Adrenal gland (tissue), 12 donors: ENCODE data around the gene PRSS33. TPM values are rescaled to one million over a fixed set of nuclear protein-coding genes. Genes with fewer than 3 reads are reported as not detected.

Source experiments
- DNase-seq, 7 donors: peaks; one replicate each; pipeline ENCODE4 v3.0.0-alpha.2; 2019 to 2020
- H3K27ac ChIP-seq, 5 donors: fragments of 200-600 bp; sonication (generic) in 4 of 5; 1 replicate in 3 of 5; 2 replicates in 2 of 5; pipeline versions ENCODE4 v1.5.1 to v1.8.0; 2016 to 2020; ENCODE audit warnings: mild to moderate bottlenecking in 1 of 5
- H3K27me3 ChIP-seq: fragments of 200-600 bp; 2 replicates; pipeline ENCODE4 v1.8.0; 2021
- H3K36me3 ChIP-seq, 2 donors: fragments of 200-600 bp; replicated peaks in 1 of 2; 1 replicate in 1 of 2; 2 replicates in 1 of 2; pipeline versions ENCODE4 v1.5.1 to v1.8.0; 2018 to 2022
- H3K4me1 ChIP-seq, 2 donors: fragments of 200-600 bp; replicated peaks in 1 of 2; 1 replicate in 1 of 2; 2 replicates in 1 of 2; pipeline versions ENCODE4 v1.5.1 to v1.8.0; 2018 to 2021
- H3K4me3 ChIP-seq, 4 donors: fragments of 200-600 bp; sonication (generic) in 3 of 4; one replicate each; pipeline ENCODE4 v1.5.1; 2016 to 2018
- H3K9me3 ChIP-seq, 3 donors: fragments of 200-600 bp; sonication (generic) in 1 of 3; replicated peaks in 1 of 3; 1 replicate in 2 of 3; 2 replicates in 1 of 3; pipeline versions ENCODE4 v1.5.1 to v1.8.0; 2016 to 2021
- POLR2A ChIP-seq, 2 donors: fragments of 450-650 bp; IDR thresholded peaks; one replicate each; pipeline ENCODE4 v1.6.1; 2017; ENCODE audit warnings: antibody characterized with exemption in 2 of 2, mild to moderate bottlenecking in 2 of 2, moderate library complexity in 1 of 2
- WGBS, 4 donors: extraction: QIAGEN DNeasy Blood & Tissue Kit in 2 of 4; methylation state at CpG; one replicate each; pipeline versions ENCODE4 v1.1.5 to v1.1.7; 2013 to 2017; 5-methylcytosine and 5-hydroxymethylcytosine counted together
- intact Hi-C, 2 donors: fragments of 100-400 bp; cut with DNase I; formaldehyde crosslinking; loops; one replicate each; pipeline versions ENCODE4 v1.14.1 to v1.15.0; 2022 to 2023
- polyA plus RNA-seq, 3 donors: library from polyadenylated mRNA; stranded (reverse); fragments of 200-250 nt in 2 of 3; fragments of 350-450 nt in 1 of 3; fragmentation: Illumina TruSeq in 1 of 3; extraction: RNeasy Lipid Tissue Mini Kit (QIAGEN cat#74804) in 1 of 3; gene quantifications; one replicate each; pipeline ENCODE4 v1.2.3, GENCODE V29; 2013 to 2014
- total RNA-seq, 9 donors: library from RNA; depleted of rRNA in 4 of 9; stranded (reverse); fragments of >200 nt in 4 of 9; fragments of 120-200 nt in 1 of 9; fragmentation: NEBNext Ultra II Directional in 1 of 9; extraction: Animal tissue kit (Norgen Biotek cat#: 25700) in 1 of 9; gene quantifications; one replicate each; pipeline versions ENCODE4 v1.1.0 to v1.2.4, GENCODE V29; 2013 to 2023
- TF ChIP-seq, protein P1 (sequence below), 6 experiments: fragments of 450-650 bp in 4 of 6; fragments of 200-600 bp in 2 of 6; sonication (generic) in 1 of 6; IDR thresholded peaks; 1 replicate in 5 of 6; 2 replicates in 1 of 6; pipeline versions ENCODE4 v1.5.1 to v1.8.0; 2016 to 2021; ENCODE audit warnings: antibody characterized with exemption in 6 of 6, mild to moderate bottlenecking in 2 of 6, moderate library complexity in 1 of 6
- donor health status: healthy with polysubstance abuse.
- donor health status: Bipolar disorder and iron deficiency.
- donor health status: DM: yes; HTN: yes; CAD: no.
- donor health status: DM: no; HTN: no; CAD: no.
- donor health status: DM: no; HTN: no; CAD: no.
- donor health status: DM: yes; HTN: yes; CAD: no.

Gene PRSS33
- total and polyA plus RNA-seq, 12 donors: not detected

DNA sequence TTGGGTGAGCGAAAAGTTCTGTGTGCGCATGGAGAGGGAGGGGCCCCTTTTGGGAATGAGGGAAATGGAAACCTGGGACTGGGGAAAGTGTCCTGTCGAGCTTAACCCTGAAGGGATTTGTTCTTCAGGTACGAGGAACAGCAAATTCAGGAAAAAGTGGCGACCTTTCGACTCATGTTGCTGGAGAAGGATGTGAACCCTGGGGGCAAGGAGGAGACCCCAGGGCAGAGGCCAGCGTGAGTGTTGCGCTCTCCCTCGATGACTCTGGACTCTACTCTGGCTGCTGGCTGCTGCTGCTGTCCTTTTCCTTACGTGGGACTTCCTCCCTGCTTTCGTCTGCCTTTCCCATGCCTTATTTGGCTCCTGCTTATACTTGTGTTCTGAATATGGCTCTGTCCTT, 30.0 kb downstream of the PRSS33 start:
- Histone ChIP-seq H3K36me3 (peaks cover 0 to 55% of the 10 kb centered on the region in 2 donors), H3K4me1 (peaks cover 24 to 29% of the 10 kb centered on the region in 2 donors), H3K27me3 (no peaks in the 10 kb centered on the region), H3K27ac (no peak overlapping the region), H3K9me3 (no peaks in the 10 kb centered on the region), H3K4me3 (no peak overlapping the region)
- DNase-seq: no peak
- 74 to 82% (median 78%) methylated on average over 11 of the region's 11 CpGs for WGBS, 4 donors
- intact Hi-C loops: no loop called here
- TF ChIP-seq POLR2A (IDR thresholded peaks at IDR 0.05): no peak
- TF ChIP-seq, protein P1, sequence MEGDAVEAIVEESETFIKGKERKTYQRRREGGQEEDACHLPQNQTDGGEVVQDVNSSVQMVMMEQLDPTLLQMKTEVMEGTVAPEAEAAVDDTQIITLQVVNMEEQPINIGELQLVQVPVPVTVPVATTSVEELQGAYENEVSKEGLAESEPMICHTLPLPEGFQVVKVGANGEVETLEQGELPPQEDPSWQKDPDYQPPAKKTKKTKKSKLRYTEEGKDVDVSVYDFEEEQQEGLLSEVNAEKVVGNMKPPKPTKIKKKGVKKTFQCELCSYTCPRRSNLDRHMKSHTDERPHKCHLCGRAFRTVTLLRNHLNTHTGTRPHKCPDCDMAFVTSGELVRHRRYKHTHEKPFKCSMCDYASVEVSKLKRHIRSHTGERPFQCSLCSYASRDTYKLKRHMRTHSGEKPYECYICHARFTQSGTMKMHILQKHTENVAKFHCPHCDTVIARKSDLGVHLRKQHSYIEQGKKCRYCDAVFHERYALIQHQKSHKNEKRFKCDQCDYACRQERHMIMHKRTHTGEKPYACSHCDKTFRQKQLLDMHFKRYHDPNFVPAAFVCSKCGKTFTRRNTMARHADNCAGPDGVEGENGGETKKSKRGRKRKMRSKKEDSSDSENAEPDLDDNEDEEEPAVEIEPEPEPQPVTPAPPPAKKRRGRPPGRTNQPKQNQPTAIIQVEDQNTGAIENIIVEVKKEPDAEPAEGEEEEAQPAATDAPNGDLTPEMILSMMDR (IDR thresholded peaks at IDR 0.05): no peak

DNA sequence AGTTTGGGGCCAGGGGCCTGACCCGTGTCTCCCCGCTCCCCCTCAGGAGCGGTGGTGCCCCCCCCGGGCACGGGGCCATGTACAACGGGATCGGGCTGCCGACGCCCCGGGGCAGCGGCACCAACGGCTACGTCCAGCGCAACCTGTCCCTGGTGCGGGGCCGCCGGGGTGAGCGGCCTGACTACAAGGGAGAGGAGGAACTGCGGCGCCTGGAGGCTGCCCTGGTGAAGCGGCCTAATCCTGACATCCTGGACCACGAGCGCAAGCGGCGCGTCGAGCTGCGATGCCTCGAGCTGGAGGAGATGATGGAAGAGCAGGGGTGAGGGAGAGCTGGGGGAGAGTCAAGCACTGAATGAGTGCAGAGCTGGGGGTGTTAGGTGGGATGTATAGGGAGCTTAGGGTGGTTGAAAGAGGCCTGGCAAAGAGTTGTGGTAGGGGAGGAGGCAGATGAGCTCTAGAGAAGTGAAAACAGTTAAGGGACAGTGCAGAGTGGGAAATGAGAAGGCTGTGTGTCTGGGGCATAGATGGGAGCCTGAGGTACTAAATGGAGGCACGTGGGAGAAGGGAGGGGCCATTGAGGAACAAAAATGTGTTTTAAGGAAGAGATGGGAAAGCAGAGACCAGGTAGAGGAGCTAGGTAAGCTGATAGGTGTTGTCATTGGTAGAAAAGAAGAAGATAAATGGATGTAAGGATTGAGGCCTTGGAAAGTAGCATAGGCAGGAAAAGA, 30.9 kb downstream of the PRSS33 start:
- Histone ChIP-seq H3K36me3 (peaks cover 0 to 46% of the 10 kb centered on the region in 2 donors), H3K27me3 (no peaks in the 10 kb centered on the region), H3K9me3 (no peaks in the 10 kb centered on the region), H3K4me1 (peaks cover 30 to 36% of the 10 kb centered on the region in 2 donors), H3K27ac (no peak overlapping the region), H3K4me3 (no peak overlapping the region)
- DNase-seq: peak in 1 of 7 donors; percentile 26
- TF ChIP-seq POLR2A (IDR thresholded peaks at IDR 0.05): no peak
- TF ChIP-seq, protein P1 (IDR thresholded peaks at IDR 0.05): no peak
- 79 to 90% (median 85%) methylated on average over 22 to 30 of the region's 30 CpGs for WGBS, 4 donors
- intact Hi-C loops: no loop called here

DNA sequence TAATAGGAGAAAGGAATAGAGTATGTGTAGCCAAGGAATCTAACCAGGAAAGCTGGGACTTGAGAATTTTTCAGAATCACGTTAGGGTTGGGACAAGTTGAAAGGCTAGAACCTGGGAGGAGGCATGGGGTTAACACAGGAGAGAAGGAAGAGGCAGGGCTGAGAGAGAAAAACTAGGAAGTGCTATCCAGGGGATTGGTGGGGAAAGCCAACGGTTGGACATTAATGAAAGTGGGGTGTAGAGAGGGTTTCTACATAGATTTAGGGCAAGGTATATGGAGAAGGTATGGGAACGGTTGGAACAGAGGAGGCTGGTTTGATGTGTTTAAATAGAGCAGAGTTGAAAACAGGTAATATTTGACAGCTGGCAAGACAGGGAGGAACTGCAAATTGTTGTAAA, 32.2 kb downstream of the PRSS33 start:
- H3K4me1 ChIP-seq: peaks cover 30 to 38% of the 10 kb centered on the region in 2 donors
- H3K27ac ChIP-seq: peak overlapping the region in 1 of 5 donors; percentile 98

DNA sequence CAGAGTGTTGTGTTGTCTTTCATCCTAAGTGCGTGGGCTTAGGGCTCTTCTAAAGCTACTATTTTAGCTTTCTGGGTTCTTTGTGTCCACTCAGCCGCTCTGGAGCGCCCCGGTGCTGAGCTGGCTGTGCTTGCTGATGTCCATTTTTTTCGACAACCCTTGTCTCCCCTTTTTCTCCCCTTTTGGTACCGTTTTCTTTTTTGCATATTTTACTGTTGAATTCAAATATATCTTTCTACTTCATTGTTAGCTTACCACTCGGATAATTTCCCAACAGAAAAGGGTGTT, 33.7 kb downstream of the PRSS33 start:
- intact Hi-C loops: no loop called here
- H3K9me3 ChIP-seq: no peaks in the 10 kb centered on the region
- H3K36me3 ChIP-seq: peaks cover 0 to 19% of the 10 kb centered on the region in 2 donors
- 0 to 2% (median 1%) methylated on average over 7 of the region's 7 CpGs for WGBS, 4 donors
- no peak for DNase-seq
- no peaks in the 10 kb centered on the region for H3K27me3 ChIP-seq
- peaks cover 30 to 38% of the 10 kb centered on the region in 2 donors for H3K4me1 ChIP-seq
- TF ChIP-seq POLR2A (IDR thresholded peaks at IDR 0.05): no peak
- TF ChIP-seq, protein P1 (IDR thresholded peaks at IDR 0.05): no peak
- H3K27ac ChIP-seq: peak overlapping the region; percentile 94 to 99 (median 99)
- peak overlapping the region; percentile 65 to 86 (median 76) for H3K4me3 ChIP-seq

More for the DNA sequence above, 32.2 kb downstream of the PRSS33 start:
- Histone ChIP-seq H3K27me3 (no peaks in the 10 kb centered on the region), H3K4me3 (peak overlapping the region in 1 of 4 donors; percentile 86), H3K9me3 (no peaks in the 10 kb centered on the region), H3K36me3 (peaks cover 0 to 34% of the 10 kb centered on the region in 2 donors)
- no peak for DNase-seq
- intact Hi-C loops: no loop called here
- no peak for TF ChIP-seq POLR2A (IDR thresholded peaks at IDR 0.05)
- TF ChIP-seq, protein P1 (IDR thresholded peaks at IDR 0.05): no peak
- WGBS, 4 donors: 11 to 18% (median 16%) methylated on average over 3 of the region's 3 CpGs
